EL (cell line): ENCODE measurements around the gene FNDC1.
"Not testable (repeated sequence)": the region's sequence is repeated elsewhere in the genome, so short reads cannot be mapped to it uniquely, and the experiment has no call there.

ENCODE experiments used
- DNase-seq: peaks from one replicate; pipeline ENCODE4 v3.0.0-alpha.2; 2016

FNDC1 gene

GRCh38 chr6:159259441-159260125 lies 90.4 kb downstream of the FNDC1 start:
- no peak for DNase-seq

DNA sequence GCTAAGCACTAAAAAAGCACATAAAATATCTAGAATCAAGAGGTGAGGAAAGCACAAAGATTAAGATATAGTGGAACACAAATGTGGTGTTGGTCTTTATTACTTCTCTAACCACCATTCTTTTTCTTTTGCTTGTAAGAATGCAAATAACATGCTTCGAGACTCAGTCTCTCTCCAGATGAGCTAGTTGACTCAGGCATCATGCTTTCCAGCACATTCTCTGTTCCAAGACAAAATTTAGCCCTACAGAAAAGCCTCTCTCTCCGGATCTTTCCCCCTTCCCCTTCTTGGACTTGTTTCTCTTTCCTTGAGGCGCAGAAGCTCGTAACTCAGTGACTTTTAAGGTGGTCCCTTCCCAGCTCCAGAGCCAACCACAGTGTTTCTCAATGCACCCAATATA lies 91.0 kb downstream of the FNDC1 start:
- no peak for DNase-seq

DNA sequence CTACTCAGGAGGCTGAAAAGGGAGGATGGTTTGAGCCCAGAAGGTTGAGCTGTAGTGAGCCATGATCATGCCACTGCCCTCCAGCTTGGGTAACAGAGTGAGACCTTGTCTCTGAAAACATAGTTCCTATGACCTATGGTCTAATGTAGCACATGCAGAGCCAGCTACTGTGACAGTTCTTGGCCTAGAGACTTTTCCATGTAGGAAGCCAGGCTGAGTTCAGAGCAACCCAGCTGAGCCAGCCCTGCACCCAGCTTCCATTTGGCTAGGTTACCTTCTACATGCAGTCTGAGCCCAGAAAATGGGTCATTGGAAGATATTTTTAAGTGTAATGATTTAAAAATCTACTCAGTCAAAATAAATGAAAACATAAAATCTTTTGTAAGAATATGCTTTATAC lies 92.8 kb downstream of the FNDC1 start:
- no peak for DNase-seq

GRCh38 chr6:159262586-159262985 lies 93.4 kb downstream of the FNDC1 start:
- DNase-seq: no peak

DNA sequence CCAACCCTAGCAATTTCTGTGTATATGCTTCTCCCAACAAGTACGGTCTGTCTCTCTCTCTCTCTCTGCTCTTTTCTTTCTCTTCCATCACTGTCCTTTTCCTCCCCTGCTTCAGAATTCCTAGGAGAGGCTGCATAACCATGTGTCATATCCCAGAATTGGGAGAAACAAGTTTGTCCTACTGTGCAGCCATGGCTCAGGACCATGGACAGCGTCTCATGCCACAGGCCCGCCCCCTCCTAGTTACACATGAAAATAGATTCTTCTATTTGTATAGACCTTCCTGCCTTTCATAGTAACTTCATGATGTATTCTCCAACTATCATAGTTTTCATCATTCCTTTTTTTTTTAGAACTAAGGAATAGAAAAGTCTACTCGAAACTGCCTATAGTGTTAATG lies 98.0 kb downstream of the FNDC1 start:
- peak; percentile 12 for DNase-seq

GRCh38 chr6:159268511-159268910 lies 99.3 kb downstream of the FNDC1 start:
- no peak for DNase-seq

DNA sequence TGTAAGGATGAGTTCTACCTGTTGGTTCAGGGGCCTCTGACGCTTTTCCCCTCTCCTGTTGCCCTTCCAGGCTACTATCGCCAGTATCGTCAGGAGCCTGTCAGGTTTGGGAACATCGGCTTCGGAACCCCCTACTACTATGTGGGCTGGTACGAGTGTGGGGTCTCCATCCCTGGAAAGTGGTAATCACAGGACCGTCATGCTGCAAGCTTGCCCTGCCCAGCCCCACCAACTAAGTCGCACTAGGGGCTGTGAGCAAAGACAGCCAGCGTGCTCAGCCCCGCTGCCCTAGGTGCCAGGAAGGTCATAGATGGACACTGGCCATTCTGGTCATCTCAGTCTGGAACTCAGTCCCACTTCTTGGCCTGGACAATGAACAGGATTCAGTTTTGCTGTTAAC lies 102.1 kb downstream of the FNDC1 start:
- DNase-seq: no peak

- DNase-seq: no peak
Observed at GRCh38 chr6:159278626-159279025, 109.4 kb downstream of the FNDC1 start.

DNA sequence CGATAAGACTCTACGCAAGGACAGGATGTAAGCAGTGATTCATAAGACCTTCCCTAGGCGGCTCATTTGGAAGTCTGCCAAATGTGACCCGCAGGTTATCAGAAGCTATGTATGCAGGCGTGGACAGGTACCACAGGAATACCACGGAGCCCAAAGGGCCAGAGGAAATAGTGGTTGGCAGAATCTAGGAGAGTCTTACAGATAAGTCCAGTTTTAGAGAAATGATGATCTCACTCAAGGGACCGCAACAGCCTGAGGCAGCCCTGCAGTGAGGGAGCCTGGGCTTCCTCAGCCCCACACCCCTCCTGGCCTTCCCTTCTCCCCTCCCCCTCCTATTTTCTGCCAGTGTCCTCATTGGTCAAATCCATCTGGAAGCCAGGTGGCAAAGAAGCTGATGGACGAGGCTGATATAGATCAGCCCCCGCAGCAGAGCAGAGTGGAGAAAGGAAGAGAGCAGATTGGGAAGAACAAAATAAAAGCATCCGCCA lies 110.6 kb downstream of the FNDC1 start:
- peak; percentile 25 for DNase-seq

GRCh38 chr6:159282421-159282820 lies 113.2 kb downstream of the FNDC1 start:
- no peak for DNase-seq

DNA sequence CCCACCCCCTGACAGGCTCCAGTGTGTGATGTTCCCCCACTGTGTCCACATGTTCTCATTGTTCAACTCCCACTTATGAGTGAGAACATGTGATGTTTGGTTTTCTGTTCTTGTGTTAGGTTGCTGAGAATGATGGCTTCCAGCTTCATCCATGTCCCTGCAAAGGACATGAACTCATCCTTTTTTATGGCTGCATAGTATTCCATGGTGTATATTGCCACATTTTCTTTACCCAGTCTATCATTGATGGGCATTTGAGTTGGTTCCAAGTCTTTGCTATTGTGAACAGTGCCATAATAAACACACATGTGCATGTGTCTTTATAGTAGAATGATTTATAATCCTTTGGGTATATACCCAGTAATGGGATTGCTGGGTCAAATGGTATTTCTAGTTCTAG lies 115.5 kb downstream of the FNDC1 start:
- not testable (repeated sequence) for DNase-seq

DNA sequence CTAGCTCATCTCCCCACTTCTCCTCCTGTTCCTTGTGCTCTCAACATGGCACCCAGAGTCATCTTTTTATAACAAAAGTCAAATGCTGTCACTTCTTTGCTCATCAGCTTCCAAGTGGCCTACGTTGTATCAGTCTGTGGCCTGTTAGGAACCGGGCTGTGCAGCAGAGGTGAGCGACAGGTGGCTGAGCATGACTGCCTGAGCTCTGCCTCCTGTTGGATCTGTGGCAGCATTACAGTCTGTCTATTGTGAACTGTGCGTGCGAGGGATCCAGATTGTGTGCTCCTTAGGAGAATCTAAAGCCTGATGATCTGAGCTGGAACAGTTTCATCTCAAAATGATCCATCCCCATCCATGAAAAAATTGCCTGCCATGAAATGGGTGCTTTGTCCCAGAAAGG lies 129.6 kb downstream of the FNDC1 start:
- no peak for DNase-seq

GRCh38 chr6:159299566-159299965 lies 130.4 kb downstream of the FNDC1 start:
- DNase-seq: no peak

- DNase-seq: no peak
Observed at GRCh38 chr6:159301277-159301676, 132.1 kb downstream of the FNDC1 start.

- DNase-seq: no peak
Observed at GRCh38 chr6:159301810-159302593, 132.8 kb downstream of the FNDC1 start.

DNA sequence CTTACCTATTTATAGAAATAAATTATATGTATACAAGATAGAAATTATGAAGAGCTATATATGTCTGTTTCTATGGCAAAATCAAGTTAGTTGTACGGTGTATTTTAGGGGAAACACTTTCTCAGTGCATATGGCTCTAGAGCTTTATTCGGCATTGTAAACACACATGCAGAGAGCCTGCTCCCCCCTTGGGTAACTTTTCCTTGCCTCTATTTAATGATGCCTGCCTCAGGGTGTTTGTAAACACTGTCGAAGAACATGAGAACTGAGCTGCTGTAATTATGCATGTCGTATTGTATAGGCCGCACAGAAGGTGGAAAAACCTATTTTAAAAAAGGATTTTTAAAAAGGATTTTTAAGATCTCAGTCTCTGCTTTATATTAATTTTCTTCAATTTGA lies 133.4 kb downstream of the FNDC1 start:
- no peak for DNase-seq

DNA sequence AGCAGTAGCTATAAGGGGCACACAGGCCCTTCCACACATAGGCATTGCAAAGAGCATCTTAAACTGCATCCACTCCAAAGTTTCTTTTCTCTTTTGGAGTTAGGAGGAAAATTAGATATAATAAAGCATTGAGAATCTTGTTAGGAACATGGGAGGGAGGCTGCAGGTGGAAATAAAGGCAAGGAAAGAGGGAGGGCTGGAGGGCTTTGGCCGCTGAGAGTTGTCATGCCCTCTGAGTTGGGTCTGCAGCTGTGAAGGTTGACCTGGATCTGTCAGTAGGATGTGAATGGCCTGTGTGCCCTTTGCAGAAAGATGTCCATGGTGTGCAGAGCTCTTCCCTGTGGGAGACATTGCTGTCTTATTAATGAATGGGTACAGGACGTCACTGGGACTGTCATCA lies 134.0 kb downstream of the FNDC1 start:
- no peak for DNase-seq

DNA sequence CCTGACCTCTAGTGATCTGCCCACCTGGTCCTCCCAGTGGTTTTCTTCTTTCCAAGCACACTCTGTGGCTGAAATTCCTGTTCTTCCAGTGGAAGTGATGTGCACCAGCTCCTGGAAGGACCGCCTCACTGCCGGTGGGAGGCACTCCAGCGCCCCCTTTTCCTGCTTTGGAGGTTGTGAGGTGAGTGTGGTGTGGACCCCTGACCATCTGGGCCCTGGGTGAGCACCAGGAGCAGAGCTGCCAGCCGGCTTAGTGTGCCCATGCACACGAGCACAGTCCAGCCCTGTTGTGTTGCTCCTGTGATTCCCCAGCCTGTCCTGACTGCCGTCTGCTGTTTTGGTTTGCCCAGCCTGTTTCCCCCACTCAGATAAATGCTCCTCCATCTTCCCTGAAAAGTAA lies 134.6 kb downstream of the FNDC1 start:
- DNase-seq: no peak

- DNase-seq: no peak
Observed at GRCh38 chr6:159304641-159305040, 135.4 kb downstream of the FNDC1 start.

GRCh38 chr6:159305159-159305558 lies 136.0 kb downstream of the FNDC1 start:
- DNase-seq: no peak

DNA sequence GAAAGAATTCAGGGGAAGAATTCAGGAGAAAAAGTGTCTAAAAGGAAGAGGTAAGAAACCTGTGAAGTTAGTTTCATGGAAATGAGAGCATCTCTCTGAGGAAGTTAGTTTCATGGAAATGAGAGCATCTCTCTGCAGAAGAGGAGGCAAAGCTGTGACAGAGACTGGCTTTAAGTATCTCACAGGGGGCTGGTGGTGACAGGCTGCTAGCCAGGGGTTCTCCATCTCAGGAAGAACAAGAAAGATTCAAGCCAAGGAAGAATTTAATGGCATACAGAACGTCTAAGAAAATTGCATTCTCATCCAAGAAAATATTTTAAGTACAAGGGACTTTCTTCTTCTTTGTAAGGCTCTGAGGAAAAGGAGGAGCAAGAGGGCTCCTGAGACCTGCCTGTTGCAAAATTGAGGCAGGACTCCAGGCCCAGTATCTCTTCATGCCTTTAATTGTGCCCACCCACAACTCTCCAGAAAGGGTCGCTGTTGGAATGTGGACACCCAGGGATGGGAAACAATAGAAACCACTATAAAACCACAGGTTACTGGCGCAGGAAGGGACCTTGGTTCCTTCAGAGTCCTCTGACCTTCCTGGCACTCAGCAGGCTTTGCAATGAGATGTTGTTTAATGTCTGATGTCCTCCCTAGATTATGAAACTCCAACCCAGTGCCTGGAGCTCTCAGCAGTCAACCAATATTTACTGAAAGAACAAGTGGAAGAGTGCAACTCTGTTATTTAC lies 136.8 kb downstream of the FNDC1 start:
- no peak for DNase-seq

GRCh38 chr6:159307246-159307790 lies 138.1 kb downstream of the FNDC1 start:
- DNase-seq: no peak

- DNase-seq: no peak
Observed at GRCh38 chr6:159308198-159308597, 139.0 kb downstream of the FNDC1 start.
